GM04503 (cell line): ENCODE measurements around the gene XRCC2.

Source experiments
- DNase-seq: peaks from one replicate; pipeline ENCODE4 v3.0.0-alpha.2; 2012; ENCODE audit warnings: low read depth

Gene XRCC2

DNA sequence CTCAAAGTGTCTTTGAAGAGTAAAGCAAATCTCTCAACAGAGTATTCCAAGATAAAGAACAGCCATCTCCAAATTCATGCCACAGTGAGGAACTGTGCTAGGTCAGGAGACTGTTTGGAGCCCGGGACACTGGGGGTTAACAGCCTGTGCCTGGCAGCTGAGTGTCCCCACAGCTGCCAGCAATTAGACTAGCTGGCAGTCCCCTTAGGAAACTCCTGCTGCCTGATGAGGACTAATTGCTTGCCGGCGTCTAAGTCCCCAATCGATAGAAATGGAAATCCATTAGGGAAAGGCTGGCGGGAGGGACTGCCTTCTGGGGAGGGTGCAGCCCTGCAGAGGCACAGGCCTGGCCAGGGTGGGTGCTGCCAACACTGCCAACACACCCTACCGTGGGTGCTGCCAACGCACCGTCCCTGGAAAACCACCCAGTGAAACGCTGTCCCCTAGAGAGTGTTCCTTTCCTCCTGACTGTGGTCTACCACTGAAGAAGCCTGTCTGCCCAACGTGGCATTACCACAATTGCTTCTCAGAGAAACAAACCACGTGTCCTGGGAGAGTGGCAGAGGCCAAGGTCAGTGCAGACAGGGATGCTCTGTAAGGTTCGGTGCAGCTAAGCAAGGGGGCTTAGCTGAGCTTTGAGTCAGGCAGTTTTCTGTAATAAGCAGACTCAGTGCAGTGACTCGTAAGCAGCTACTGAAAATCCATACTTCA, 60.8 kb downstream of the XRCC2 start:
- DNase-seq: no peak

DNA sequence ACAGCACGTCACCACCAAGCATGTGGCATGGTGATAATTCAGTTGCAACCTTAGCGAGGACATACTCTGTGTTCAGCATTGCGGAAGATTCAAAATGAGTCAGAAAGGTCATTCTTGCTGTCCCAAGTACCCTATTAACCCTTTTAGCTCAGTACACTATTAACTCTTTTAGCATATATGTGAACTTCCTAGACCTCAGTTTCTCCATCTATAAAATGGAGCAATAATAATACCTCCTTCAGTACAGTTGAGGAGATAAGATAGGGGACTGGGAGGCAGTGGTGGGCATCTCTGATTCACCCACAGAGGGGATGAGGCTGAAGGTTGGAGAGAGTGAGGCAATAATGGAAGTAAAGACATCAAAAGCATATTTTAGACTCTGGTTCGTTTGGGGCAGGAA, 67.3 kb downstream of the XRCC2 start:
- DNase-seq: no peak

DNA sequence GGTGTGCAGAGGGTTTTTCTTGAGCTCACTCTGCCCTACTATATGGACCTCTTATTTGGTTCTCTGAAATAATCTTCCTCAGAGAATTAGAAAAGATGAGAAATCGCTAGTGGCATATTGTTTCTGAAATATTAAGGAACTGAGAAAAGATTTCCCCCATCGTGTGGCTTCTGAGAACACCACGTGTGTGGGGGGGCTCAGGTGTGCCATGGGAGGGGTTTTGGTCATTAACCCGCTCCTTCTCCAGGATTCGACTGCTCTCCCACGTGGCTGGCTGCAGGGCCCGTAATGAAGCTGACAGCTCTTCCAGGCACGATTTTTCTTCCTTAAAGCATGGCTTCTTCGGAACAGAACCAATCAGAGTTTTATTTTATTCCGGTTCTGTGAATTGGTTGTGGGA, 67.7 kb downstream of the XRCC2 start:
- DNase-seq: no peak

DNA sequence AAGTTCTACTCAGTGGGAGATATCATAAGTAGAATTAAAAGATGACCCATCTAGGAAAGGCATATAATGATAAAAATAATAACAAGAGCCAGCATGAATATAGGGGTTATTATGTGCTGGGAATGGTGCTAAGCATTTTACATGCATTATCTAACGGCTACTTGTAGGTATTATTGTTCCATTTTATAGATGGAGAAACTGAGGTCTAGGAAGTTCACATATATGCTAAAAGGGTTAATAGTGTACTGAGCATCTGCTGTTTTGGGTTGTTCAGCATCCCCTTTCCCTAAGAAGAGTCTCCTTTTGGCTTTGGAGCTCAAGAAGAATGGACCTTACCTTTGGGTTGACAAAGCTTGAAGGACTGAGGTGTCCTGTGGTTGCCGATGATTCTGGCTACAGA, 68.9 kb downstream of the XRCC2 start:
- no peak for DNase-seq

DNA sequence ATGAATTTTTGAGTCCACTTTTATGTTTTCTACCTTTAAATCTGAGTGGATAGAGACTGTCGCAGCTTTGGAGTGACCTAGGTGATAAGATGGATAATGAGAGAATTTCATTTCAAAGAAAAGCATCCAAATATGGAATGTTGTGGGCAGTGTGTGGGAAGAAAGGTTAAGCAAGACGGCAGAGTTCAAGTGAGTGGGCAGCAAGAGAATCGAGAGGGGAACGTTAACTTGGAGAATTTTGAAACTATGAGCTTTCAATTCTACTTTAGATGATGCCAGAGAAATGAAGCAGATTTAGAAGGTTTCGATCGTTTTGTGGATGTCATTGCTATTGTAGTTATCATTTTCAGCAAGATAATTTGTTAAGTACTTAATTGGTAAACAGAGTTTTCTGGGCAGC, 73.0 kb downstream of the XRCC2 start:
- no peak for DNase-seq

DNA sequence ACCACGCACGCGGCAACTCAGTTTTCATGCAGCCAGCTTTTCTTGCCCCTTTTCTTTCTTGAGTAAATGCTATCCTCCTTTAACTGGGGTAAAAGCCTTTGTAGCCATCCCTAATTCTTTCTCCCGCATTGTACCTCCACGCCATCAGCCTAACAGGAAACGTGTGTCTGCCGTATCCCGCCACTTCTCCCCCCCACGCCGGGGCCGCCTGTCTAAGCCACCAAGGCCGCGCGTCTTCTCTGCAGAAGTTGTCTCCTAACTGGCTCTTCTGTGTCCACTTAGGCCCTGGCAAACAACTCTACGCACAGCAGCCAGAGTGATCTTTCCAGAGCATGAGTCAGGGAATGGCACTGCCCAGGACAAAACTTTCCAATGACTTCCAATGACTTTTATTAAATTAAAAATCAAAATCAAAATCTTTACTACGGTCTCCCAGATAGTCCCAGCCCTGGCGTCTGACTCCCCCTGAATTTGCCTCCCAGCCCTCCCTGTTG, 74.6 kb downstream of the XRCC2 start:
- DNase-seq: no peak

DNA sequence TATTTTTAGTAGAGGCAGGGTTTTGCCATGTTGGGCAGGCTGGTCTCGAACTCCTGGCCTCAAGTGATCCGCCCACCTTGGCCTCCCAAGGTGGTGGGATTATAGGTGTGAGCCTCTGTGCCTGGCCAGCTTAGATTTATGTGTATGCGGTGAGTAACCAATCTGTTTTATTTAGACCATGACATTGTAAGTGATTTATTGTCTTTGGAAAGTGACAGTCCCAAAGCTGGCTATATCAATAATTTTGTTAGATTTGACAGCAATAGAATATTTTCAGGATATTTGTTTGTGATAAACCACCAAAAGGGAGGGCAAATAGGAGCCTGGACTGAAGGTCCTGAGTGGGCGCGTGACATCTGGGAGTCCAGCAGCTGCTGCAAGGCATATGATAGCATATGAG, 75.7 kb downstream of the XRCC2 start:
- no peak for DNase-seq

DNA sequence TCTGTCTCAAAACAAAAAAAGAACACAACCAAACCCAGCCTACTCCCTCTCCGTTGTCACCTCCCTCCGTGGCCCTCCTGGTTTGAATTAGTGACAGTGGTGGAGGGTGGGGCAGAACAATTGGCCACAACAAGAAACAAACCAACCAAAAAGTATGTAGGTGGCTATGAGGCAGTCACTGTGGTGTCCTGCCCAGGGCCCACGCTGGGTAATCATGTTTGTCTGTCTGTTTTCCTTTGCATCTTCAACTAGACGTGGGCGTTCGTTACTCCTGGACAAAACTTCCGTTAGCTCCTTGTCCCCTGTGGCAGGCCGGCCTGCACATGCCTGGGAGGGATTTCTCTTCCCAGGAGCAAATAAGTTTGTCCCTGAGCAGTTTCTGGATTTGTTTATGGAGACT, 78.4 kb downstream of the XRCC2 start:
- no peak for DNase-seq

DNA sequence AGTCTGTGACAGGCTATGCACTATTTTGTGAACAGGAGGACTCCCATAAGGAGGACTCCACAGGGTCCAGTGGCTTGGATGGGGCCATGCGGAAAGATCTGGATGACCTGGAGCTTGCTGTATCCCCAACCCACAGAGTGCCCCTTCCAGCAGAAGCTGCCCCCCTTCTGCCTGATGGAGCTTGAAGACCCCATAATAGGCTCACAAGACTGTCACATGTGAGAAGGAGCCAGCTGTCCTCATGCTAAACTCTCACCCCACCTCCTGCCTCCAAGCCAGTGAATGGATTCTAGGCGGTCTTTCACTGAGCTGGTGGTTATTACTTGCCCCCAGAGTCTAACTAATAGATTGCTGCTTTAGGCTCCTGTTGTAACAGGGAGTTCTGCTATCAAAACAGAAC, 79.1 kb downstream of the XRCC2 start:
- no peak for DNase-seq
